ENCODE data around the gene DYNC1H1. TPM values are rescaled to one million over a fixed set of nuclear protein-coding genes. Genes with fewer than 3 reads are reported as not detected.

Gene DYNC1H1
- total RNA-seq, 2 experiments from 2014 or later = 209 to 291 TPM

- Histone ChIP-seq H3K9me3 (ENCODE audit: low read length) (no peaks in the 10 kb centered on the region), H3K9me2 (ENCODE audit: insufficient read depth, low read length) (no peaks in the 10 kb centered on the region), H3K4me3 (ENCODE audit: low read depth, low read length, poor library complexity, severe bottlenecking) (peak overlapping the region; percentile 93), H3K79me2 (ENCODE audit: insufficient read depth, low read depth, low read length) (peaks cover 60% of the 10 kb centered on the region), H2AFZ (ENCODE audit: low read length) (no peak overlapping the region), H3K36me3 (ENCODE audit: insufficient read depth, low read length) (peaks cover 65% of the 10 kb centered on the region), H3K4me1 (ENCODE audit: insufficient read depth, low read length, poor library complexity, severe bottlenecking) (peaks cover 60% of the 10 kb centered on the region), H4K20me1 (ENCODE audit: insufficient read depth, low read length) (peaks cover 36% of the 10 kb centered on the region), H3K4me2 (ENCODE audit: low read length) (peak overlapping the region; percentile 99), H3K27ac (ENCODE audit: low read depth, low read length, poor library complexity, severe bottlenecking) (no peak overlapping the region)
- no TSS peak for BruUV-seq (replicated peaks)
- intact Hi-C loops (cut with micrococcal nuclease; ENCODE audit: unreplicated experiment) = no loop called here
- no peak for TF ChIP-seq EZH2phosphoT487 (IDR thresholded peaks at IDR 0.05; ENCODE audit: borderline replicate concordance, low read depth, low read length)
- no peak for TF ChIP-seq CTCF (conservative IDR thresholded peaks at IDR 0.05; ENCODE audit: low read length)
- DNase-seq (ENCODE audit: low spot score) = no peak
- POLR2A ChIA-PET = interaction anchor here (1.3 to 2.1 kb wide), 2 partner anchors 60 to 120 kb away, joined by 3 to 4 read pairs; partner anchors contain the start of gene DYNC1H1
- CTCF ChIA-PET (ENCODE audit: unreplicated experiment) = no interaction called here
Measured at GRCh38 chr14:102084931-102085330, 120.6 kb downstream of the DYNC1H1 start.

- H3K9me3 ChIP-seq (ENCODE audit: low read length) = no peaks in the 10 kb centered on the region
- CTCF ChIA-PET (ENCODE audit: unreplicated experiment) = no interaction called here
- peak overlapping the region; percentile 99 for H3K4me2 ChIP-seq (ENCODE audit: low read length)
- peaks cover 60% of the 10 kb centered on the region for H3K4me1 ChIP-seq (ENCODE audit: insufficient read depth, low read length, poor library complexity, severe bottlenecking)
- POLR2A ChIA-PET = interaction anchor here (1.3 to 2.1 kb wide), 2 partner anchors 60 to 120 kb away, joined by 3 to 4 read pairs; partner anchors contain the start of gene DYNC1H1
- BruUV-seq (replicated peaks) = no TSS peak
- peak overlapping the region; percentile 93 for H3K4me3 ChIP-seq (ENCODE audit: low read depth, low read length, poor library complexity, severe bottlenecking)
- intact Hi-C loops (cut with micrococcal nuclease; ENCODE audit: unreplicated experiment) = no loop called here
- peaks cover 60% of the 10 kb centered on the region for H3K36me3 ChIP-seq (ENCODE audit: insufficient read depth, low read length)
- peaks cover 60% of the 10 kb centered on the region for H3K79me2 ChIP-seq (ENCODE audit: insufficient read depth, low read depth, low read length)
- TF ChIP-seq EZH2phosphoT487 (IDR thresholded peaks at IDR 0.05; ENCODE audit: borderline replicate concordance, low read depth, low read length) (no peak), CTCF (conservative IDR thresholded peaks at IDR 0.05; ENCODE audit: low read length) (no peak)
- H2AFZ ChIP-seq (ENCODE audit: low read length) = no peak overlapping the region
- no peaks in the 10 kb centered on the region for H3K9me2 ChIP-seq (ENCODE audit: insufficient read depth, low read length)
- DNase-seq (ENCODE audit: low spot score) = no peak
- peaks cover 36% of the 10 kb centered on the region for H4K20me1 ChIP-seq (ENCODE audit: insufficient read depth, low read length)
- no peak overlapping the region for H3K27ac ChIP-seq (ENCODE audit: low read depth, low read length, poor library complexity, severe bottlenecking)
Measured at GRCh38 chr14:102085488-102085887, 121.1 kb downstream of the DYNC1H1 start.

- peaks cover 60% of the 10 kb centered on the region for H3K4me1 ChIP-seq (ENCODE audit: insufficient read depth, low read length, poor library complexity, severe bottlenecking)
- peaks cover 53% of the 10 kb centered on the region for H3K36me3 ChIP-seq (ENCODE audit: insufficient read depth, low read length)
- H3K4me2 ChIP-seq (ENCODE audit: low read length) = peak overlapping the region; percentile 99
- BruUV-seq (replicated peaks) = no TSS peak
- peak; percentile 70 for DNase-seq (ENCODE audit: low spot score)
- TF ChIP-seq CTCF (conservative IDR thresholded peaks at IDR 0.05; ENCODE audit: low read length) (no peak), EZH2phosphoT487 (IDR thresholded peaks at IDR 0.05; ENCODE audit: borderline replicate concordance, low read depth, low read length) (no peak)
- peak overlapping the region; percentile 77 for H3K27ac ChIP-seq (ENCODE audit: low read depth, low read length, poor library complexity, severe bottlenecking)
- peaks cover 36% of the 10 kb centered on the region for H4K20me1 ChIP-seq (ENCODE audit: insufficient read depth, low read length)
- no peaks in the 10 kb centered on the region for H3K9me2 ChIP-seq (ENCODE audit: insufficient read depth, low read length)
- CTCF ChIA-PET (ENCODE audit: unreplicated experiment) = no interaction called here
- no peaks in the 10 kb centered on the region for H3K9me3 ChIP-seq (ENCODE audit: low read length)
- H3K79me2 ChIP-seq (ENCODE audit: insufficient read depth, low read depth, low read length) = peaks cover 56% of the 10 kb centered on the region
- intact Hi-C loops (cut with micrococcal nuclease; ENCODE audit: unreplicated experiment) = no loop called here
- POLR2A ChIA-PET = interaction anchor here (2.1 kb wide), 1 partner anchor 121 kb away, joined by 4 read pairs; the partner anchor contains the start of gene DYNC1H1
- H3K4me3 ChIP-seq (ENCODE audit: low read depth, low read length, poor library complexity, severe bottlenecking) = peak overlapping the region; percentile 93
- H2AFZ ChIP-seq (ENCODE audit: low read length) = no peak overlapping the region
Measured at GRCh38 chr14:102085948-102086708, 121.8 kb downstream of the DYNC1H1 start.

All from OCI-LY7 (cell line).